PFSK-1 (cell line): ENCODE results near the gene CEP55.

Experiments
- FOXP2 ChIP-seq: optimal IDR thresholded peaks from 2 replicates; pipeline ENCODE3; 2011; ENCODE audit warnings: borderline replicate concordance, control low read depth, inconsistent platforms; ENCODE audit not compliant: insufficient read depth; ENCODE audit errors: extremely low read length, extremely low read depth
- POLR2AphosphoS5 ChIP-seq: IDR thresholded peaks from 2 replicates; pipeline ENCODE4 v1.6.1; 2012; ENCODE audit warnings: low read depth, mild to moderate bottlenecking, control low read depth, low read length, moderate library complexity
- SIN3A ChIP-seq: IDR thresholded peaks from 2 replicates; pipeline ENCODE4 v1.6.1; 2012; ENCODE audit warnings: mild to moderate bottlenecking, low read length, moderate library complexity, borderline replicate concordance; ENCODE audit not compliant: insufficient read depth
- TAF1 ChIP-seq: IDR thresholded peaks from 2 replicates; pipeline ENCODE4 v1.6.1; 2012; ENCODE audit warnings: low read length, control low read depth, borderline replicate concordance; ENCODE audit not compliant: insufficient read depth
- TF ChIP-seq, protein P1 (sequence below), 2 experiments: IDR thresholded peaks; 2 replicates each; pipeline versions ENCODE4 v1.6.1 to v1.8.0; 2011 to 2012; ENCODE audit warnings: low read depth in 2 of 2, low read length in 2 of 2, control low read depth in 1 of 2, inconsistent platforms in 1 of 2, mild to moderate bottlenecking in 1 of 2, moderate library complexity in 1 of 2; ENCODE audit not compliant: insufficient read depth in 1 of 2

The CEP55 gene

GRCh38 chr10:93482145-93482834 lies 14.1 kb upstream of the CEP55 start, which contains the start of gene MYOF:
MYOF (minus strand) TSS chr10:93482334; CDS start chr10:93482194, 140 bp downstream.
- TF ChIP-seq FOXP2 = no peak
- TF ChIP-seq TAF1 = no peak
- TF ChIP-seq SIN3A = no peak
- no peak for TF ChIP-seq POLR2AphosphoS5
- TF ChIP-seq, protein P1, sequence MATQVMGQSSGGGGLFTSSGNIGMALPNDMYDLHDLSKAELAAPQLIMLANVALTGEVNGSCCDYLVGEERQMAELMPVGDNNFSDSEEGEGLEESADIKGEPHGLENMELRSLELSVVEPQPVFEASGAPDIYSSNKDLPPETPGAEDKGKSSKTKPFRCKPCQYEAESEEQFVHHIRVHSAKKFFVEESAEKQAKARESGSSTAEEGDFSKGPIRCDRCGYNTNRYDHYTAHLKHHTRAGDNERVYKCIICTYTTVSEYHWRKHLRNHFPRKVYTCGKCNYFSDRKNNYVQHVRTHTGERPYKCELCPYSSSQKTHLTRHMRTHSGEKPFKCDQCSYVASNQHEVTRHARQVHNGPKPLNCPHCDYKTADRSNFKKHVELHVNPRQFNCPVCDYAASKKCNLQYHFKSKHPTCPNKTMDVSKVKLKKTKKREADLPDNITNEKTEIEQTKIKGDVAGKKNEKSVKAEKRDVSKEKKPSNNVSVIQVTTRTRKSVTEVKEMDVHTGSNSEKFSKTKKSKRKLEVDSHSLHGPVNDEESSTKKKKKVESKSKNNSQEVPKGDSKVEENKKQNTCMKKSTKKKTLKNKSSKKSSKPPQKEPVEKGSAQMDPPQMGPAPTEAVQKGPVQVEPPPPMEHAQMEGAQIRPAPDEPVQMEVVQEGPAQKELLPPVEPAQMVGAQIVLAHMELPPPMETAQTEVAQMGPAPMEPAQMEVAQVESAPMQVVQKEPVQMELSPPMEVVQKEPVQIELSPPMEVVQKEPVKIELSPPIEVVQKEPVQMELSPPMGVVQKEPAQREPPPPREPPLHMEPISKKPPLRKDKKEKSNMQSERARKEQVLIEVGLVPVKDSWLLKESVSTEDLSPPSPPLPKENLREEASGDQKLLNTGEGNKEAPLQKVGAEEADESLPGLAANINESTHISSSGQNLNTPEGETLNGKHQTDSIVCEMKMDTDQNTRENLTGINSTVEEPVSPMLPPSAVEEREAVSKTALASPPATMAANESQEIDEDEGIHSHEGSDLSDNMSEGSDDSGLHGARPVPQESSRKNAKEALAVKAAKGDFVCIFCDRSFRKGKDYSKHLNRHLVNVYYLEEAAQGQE (IDR thresholded peaks at IDR 0.05; ENCODE audit: insufficient read depth in 1 of 2, low read depth in 2 of 2, low read length in 2 of 2) = no peak

GRCh38 chr10:93485690-93486089 lies 10.7 kb upstream of the CEP55 start:
- TF ChIP-seq FOXP2 (no peak), POLR2AphosphoS5 (no peak), SIN3A (no peak), TAF1 (no peak)
- TF ChIP-seq, protein P1 (IDR thresholded peaks at IDR 0.05; ENCODE audit: insufficient read depth in 1 of 2, low read depth in 2 of 2, low read length in 2 of 2) = no peak

DNA sequence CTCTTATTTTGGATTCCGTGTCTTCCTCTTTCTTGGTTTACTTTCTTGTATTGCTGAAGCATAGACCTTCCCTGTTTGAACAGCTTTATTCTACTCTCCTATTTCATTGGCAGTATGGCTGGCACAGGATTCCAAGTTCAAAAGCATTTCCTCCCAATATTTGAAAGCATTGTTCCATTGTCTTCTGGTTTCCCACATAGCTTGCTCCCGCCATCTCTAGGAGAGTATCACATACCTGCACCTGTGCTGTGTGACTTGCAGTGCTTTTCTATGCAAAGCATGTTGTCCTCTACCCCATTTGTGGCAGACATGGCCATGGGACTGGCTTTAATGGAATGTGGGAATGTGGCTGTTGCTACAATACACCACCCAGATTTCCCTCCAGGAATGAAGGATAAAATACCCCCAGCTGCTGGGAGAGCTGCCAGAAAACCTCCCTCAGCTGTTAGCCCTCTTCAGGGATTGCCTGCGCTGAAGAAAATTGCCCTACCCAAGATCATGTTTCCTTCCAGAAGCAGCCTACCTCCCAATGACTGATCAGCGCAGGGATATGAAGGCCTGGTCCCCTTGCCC lies 7.4 kb upstream of the CEP55 start:
- TF ChIP-seq TAF1 (no peak), SIN3A (no peak), FOXP2 (no peak), POLR2AphosphoS5 (no peak)
- TF ChIP-seq, protein P1 (IDR thresholded peaks at IDR 0.05; ENCODE audit: insufficient read depth in 1 of 2, low read depth in 2 of 2, low read length in 2 of 2) = no peak

- TF ChIP-seq, protein P1 (IDR thresholded peaks at IDR 0.05; ENCODE audit: insufficient read depth in 1 of 2, low read depth in 2 of 2, low read length in 2 of 2) = no peak
- TF ChIP-seq FOXP2 (no peak), TAF1 (no peak), POLR2AphosphoS5 (no peak), SIN3A (no peak)
Observed at GRCh38 chr10:93491602-93492121, 4.8 kb upstream of the CEP55 start.
